ENCODE measurements around the gene KCTD5.

Gene KCTD5

GRCh38 chr16:2734844-2735515, 52.7 kb downstream of the KCTD5 start:
- DNase-seq: no peak

GRCh38 chr16:2736476-2737237, 54.3 kb downstream of the KCTD5 start:
- no peak for DNase-seq

GRCh38 chr16:2737238-2737605, 54.9 kb downstream of the KCTD5 start:
- DNase-seq: no peak

- DNase-seq: no peak
Observed at GRCh38 chr16:2737895-2738418, 55.6 kb downstream of the KCTD5 start.

- no peak for DNase-seq
Observed at GRCh38 chr16:2738615-2739014, 56.3 kb downstream of the KCTD5 start.

- no peak for DNase-seq
Observed at GRCh38 chr16:2739625-2740430, 57.5 kb downstream of the KCTD5 start.

- no peak for DNase-seq
Observed at GRCh38 chr16:2740476-2740875, 58.2 kb downstream of the KCTD5 start.

GRCh38 chr16:2741168-2741567, 58.8 kb downstream of the KCTD5 start:
- DNase-seq: no peak

GRCh38 chr16:2742323-2743006, 60.1 kb downstream of the KCTD5 start:
- DNase-seq: no peak

- no peak for DNase-seq
Observed at GRCh38 chr16:2743007-2743810, 60.9 kb downstream of the KCTD5 start.

GRCh38 chr16:2744711-2745110, 62.4 kb downstream of the KCTD5 start:
- DNase-seq: no peak

- no peak for DNase-seq
Observed at GRCh38 chr16:2745116-2745890, 63.0 kb downstream of the KCTD5 start.

GRCh38 chr16:2745961-2746360, 63.6 kb downstream of the KCTD5 start:
- DNase-seq: no peak

- DNase-seq: no peak
Observed at GRCh38 chr16:2748757-2749455, 66.6 kb downstream of the KCTD5 start.

GRCh38 chr16:2749476-2749875, 67.2 kb downstream of the KCTD5 start:
- DNase-seq: no peak

- DNase-seq: no peak
Observed at GRCh38 chr16:2749936-2750335, 67.6 kb downstream of the KCTD5 start.

GRCh38 chr16:2751577-2752034, 69.3 kb downstream of the KCTD5 start:
- no peak for DNase-seq

GRCh38 chr16:2752035-2752849, 69.9 kb downstream of the KCTD5 start, which contains the start of gene SRRM2:
TSS of gene SRRM2 (plus strand) at chr16:2752638. CDS start at chr16:2756365, 3,727 bp downstream.
- DNase-seq: peak; percentile 83 to 94

Measured in NCI-H526 (cell line).